Measurements from ENCODE around the gene SAMHD1. TPM values are rescaled to one million over a fixed set of nuclear protein-coding genes. Genes with fewer than 3 reads are reported as not detected.

SAMHD1 gene
- total and polyA plus RNA-seq, 2 of the 13 experiments (the other 11 are each of a cell fraction or from before 2014, with no cell fraction given): 16.9 to 43.5 TPM

GRCh38 chr20:36861875-36862801 lies 89.4 kb downstream of the SAMHD1 start (continued):
- no peak for TF ChIP-seq MAFK (conservative IDR thresholded peaks at IDR 0.05 in 1 of 2, IDR thresholded peaks at IDR 0.05 in 1 of 2; ENCODE audit: low read length in 2 of 2)
- TF ChIP-seq NFE2L1 (CRISPR knock-in tag; IDR thresholded peaks at IDR 0.05; ENCODE audit: borderline replicate concordance): 0 out of 2 replicates have a peak, but pooled peaks have one; percentile 15
- TF ChIP-seq ARNT2 (CRISPR knock-in tag; IDR thresholded peaks at IDR 0.05; ENCODE audit: low read depth): no peak; the same call in none of the 2 replicates
- TF ChIP-seq ZBTB33 (CRISPR knock-in tag; IDR thresholded peaks at IDR 0.05): no peak
- no peak for TF ChIP-seq ZNF124 (CRISPR knock-in tag; IDR thresholded peaks at IDR 0.05)
- TF ChIP-seq ZEB1 (IDR thresholded peaks at IDR 0.05; ENCODE audit: insufficient replicate concordance, low read depth): peak; percentile 28
- TF ChIP-seq ZC3H4 (CRISPR knock-in tag; IDR thresholded peaks at IDR 0.05; ENCODE audit: borderline replicate concordance): no peak
- TF ChIP-seq ZSCAN9 (CRISPR knock-in tag; IDR thresholded peaks at IDR 0.05; ENCODE audit: borderline replicate concordance): peak; percentile 69; the same call in 1 of the 2 replicates
- TF ChIP-seq, protein P1, sequence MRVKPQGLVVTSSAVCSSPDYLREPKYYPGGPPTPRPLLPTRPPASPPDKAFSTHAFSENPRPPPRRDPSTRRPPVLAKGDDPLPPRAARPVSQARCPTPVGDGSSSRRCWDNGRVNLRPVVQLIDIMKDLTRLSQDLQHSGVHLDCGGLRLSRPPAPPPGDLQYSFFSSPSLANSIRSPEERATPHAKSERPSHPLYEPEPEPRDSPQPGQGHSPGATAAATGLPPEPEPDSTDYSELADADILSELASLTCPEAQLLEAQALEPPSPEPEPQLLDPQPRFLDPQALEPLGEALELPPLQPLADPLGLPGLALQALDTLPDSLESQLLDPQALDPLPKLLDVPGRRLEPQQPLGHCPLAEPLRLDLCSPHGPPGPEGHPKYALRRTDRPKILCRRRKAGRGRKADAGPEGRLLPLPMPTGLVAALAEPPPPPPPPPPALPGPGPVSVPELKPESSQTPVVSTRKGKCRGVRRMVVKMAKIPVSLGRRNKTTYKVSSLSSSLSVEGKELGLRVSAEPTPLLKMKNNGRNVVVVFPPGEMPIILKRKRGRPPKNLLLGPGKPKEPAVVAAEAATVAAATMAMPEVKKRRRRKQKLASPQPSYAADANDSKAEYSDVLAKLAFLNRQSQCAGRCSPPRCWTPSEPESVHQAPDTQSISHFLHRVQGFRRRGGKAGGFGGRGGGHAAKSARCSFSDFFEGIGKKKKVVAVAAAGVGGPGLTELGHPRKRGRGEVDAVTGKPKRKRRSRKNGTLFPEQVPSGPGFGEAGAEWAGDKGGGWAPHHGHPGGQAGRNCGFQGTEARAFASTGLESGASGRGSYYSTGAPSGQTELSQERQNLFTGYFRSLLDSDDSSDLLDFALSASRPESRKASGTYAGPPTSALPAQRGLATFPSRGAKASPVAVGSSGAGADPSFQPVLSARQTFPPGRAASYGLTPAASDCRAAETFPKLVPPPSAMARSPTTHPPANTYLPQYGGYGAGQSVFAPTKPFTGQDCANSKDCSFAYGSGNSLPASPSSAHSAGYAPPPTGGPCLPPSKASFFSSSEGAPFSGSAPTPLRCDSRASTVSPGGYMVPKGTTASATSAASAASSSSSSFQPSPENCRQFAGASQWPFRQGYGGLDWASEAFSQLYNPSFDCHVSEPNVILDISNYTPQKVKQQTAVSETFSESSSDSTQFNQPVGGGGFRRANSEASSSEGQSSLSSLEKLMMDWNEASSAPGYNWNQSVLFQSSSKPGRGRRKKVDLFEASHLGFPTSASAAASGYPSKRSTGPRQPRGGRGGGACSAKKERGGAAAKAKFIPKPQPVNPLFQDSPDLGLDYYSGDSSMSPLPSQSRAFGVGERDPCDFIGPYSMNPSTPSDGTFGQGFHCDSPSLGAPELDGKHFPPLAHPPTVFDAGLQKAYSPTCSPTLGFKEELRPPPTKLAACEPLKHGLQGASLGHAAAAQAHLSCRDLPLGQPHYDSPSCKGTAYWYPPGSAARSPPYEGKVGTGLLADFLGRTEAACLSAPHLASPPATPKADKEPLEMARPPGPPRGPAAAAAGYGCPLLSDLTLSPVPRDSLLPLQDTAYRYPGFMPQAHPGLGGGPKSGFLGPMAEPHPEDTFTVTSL (CRISPR knock-in tag; IDR thresholded peaks at IDR 0.05; ENCODE audit: borderline replicate concordance): 0 out of 2 replicates have a peak, but pooled peaks have one; percentile 50
- no peak for TF ChIP-seq SP2 (CRISPR knock-in tag; IDR thresholded peaks at IDR 0.05)
- TF ChIP-seq ZNF710 (CRISPR knock-in tag; IDR thresholded peaks at IDR 0.05; ENCODE audit: borderline replicate concordance): 0 out of 2 replicates have a peak, but pooled peaks have one; percentile 16
- TF ChIP-seq AGO1 (IDR thresholded peaks at IDR 0.05; ENCODE audit: low read depth, low read length, poor library complexity, severe bottlenecking): no peak
- no peak for TF ChIP-seq HNRNPH1 (optimal IDR thresholded peaks at IDR 0.05; ENCODE audit: low read depth, low read length)
- TF ChIP-seq EP300 (IDR thresholded peaks at IDR 0.05; ENCODE audit: low read depth in 2 of 2, low read length in 2 of 2): no peak; a peak in 1 of 4 replicates
- no peak; the same call in 1 of the 2 replicates for TF ChIP-seq EP300 (CRISPR knock-in tag; IDR thresholded peaks at IDR 0.05; ENCODE audit: borderline replicate concordance)
- no peak for TF ChIP-seq ZNF713 (CRISPR knock-in tag; IDR thresholded peaks at IDR 0.05)
- TF ChIP-seq ZNF768 (CRISPR knock-in tag; IDR thresholded peaks at IDR 0.05): peak; percentile 11; the same call in 1 of the 2 replicates
